Sigmoid colon (tissue), 7 donors: ENCODE results near the gene SEZ6L2. TPM values are rescaled to one million over a fixed set of nuclear protein-coding genes. Genes with fewer than 3 reads are reported as not detected.
A peak's percentile ranks its signal among the peaks of the same experiment; 100 is the strongest.
"Not testable (repeated sequence)": the region's sequence is repeated elsewhere in the genome, so short reads cannot be mapped to it uniquely, and the experiment has no call there.

Experiments
- DNase-seq: peaks from one replicate; pipeline ENCODE4 v3.0.0-alpha.2; 2019
- H3K27ac ChIP-seq, 4 donors: fragments of 200-600 bp; sonication (generic); one replicate each; pipeline ENCODE4 v1.5.1; 2016 to 2019; ENCODE audit warnings: mild to moderate bottlenecking in 1 of 4
- H3K27me3 ChIP-seq, 3 donors: fragments of 200-600 bp; sonication (generic); one replicate each; pipeline ENCODE4 v1.5.1; 2019; ENCODE audit warnings: mild to moderate bottlenecking in 1 of 3
- H3K36me3 ChIP-seq, 4 donors: fragments of 200-600 bp; sonication (generic); one replicate each; pipeline ENCODE4 v1.5.1; 2016 to 2019
- H3K4me1 ChIP-seq, 4 donors: fragments of 200-600 bp; sonication (generic); one replicate each; pipeline ENCODE4 v1.5.1; 2017 to 2019
- H3K4me3 ChIP-seq, 4 donors: fragments of 200-600 bp; sonication (generic); one replicate each; pipeline ENCODE4 v1.5.1; 2017 to 2019; ENCODE audit warnings: mild to moderate bottlenecking in 2 of 4, moderate library complexity in 1 of 4
- H3K9me3 ChIP-seq, 4 donors: fragments of 200-600 bp in 3 of 4; sonication (generic) in 3 of 4; one replicate each; pipeline versions ENCODE4 v1.5.1 to v1.6.1; 2013 to 2019
- EP300 ChIP-seq, 4 donors: sonication (generic); formaldehyde crosslinking; IDR thresholded peaks; one replicate each; pipeline ENCODE4 v1.6.1; 2017; ENCODE audit warnings: antibody characterized with exemption in 4 of 4
- POLR2A ChIP-seq, 2 donors: fragments of 450-650 bp; IDR thresholded peaks; one replicate each; pipeline ENCODE4 v1.6.1; 2016; ENCODE audit warnings: antibody characterized with exemption in 2 of 2, mild to moderate bottlenecking in 2 of 2, moderate library complexity in 2 of 2
- POLR2AphosphoS5 ChIP-seq, 4 donors: sonication (generic); formaldehyde crosslinking; IDR thresholded peaks; one replicate each; pipeline ENCODE4 v1.6.1; 2017; ENCODE audit warnings: antibody characterized with exemption in 4 of 4
- WGBS, 2 donors: extraction: QIAGEN DNeasy Blood & Tissue Kit; methylation state at CpG; one replicate each; pipeline ENCODE4 v1.1.7; 2013; 5-methylcytosine and 5-hydroxymethylcytosine counted together
- intact Hi-C: fragments of 100-400 bp; cut with DNase I; formaldehyde crosslinking; loops from one replicate; pipeline ENCODE4 v1.15.1; 2023
- polyA plus RNA-seq, 3 donors: library from polyadenylated mRNA; stranded (reverse); fragments of 200-250 nt; gene quantifications; one replicate each; pipeline ENCODE4 v1.2.3, GENCODE V29; 2013
- total RNA-seq, 4 donors: library from RNA; depleted of rRNA; stranded (reverse); fragments of >200 nt; gene quantifications; one replicate each; pipeline ENCODE4 v1.1.0, GENCODE V29; 2016
- TF ChIP-seq, protein P1 (sequence below), 4 experiments: fragments of 450-650 bp in 3 of 4; fragments of 200-600 bp in 1 of 4; IDR thresholded peaks; one replicate each; pipeline ENCODE4 v1.5.1; 2016 to 2019; ENCODE audit warnings: antibody characterized with exemption in 4 of 4, mild to moderate bottlenecking in 3 of 4, moderate library complexity in 2 of 4
- donor health status: healthy with polysubstance abuse.
- donor health status: Bipolar disorder and iron deficiency.
- donor health status: healthy.

SEZ6L2 gene
- 1 to 10 TPM in 3 of 4 donors, under 1 TPM in 1; 0.66 to 9.1 (median 1.4) TPM for total RNA-seq
- 1 to 10 TPM in 2 of 3 donors, under 1 TPM in 1; 0.60 to 6.2 (median 1.6) TPM for polyA plus RNA-seq

DNA sequence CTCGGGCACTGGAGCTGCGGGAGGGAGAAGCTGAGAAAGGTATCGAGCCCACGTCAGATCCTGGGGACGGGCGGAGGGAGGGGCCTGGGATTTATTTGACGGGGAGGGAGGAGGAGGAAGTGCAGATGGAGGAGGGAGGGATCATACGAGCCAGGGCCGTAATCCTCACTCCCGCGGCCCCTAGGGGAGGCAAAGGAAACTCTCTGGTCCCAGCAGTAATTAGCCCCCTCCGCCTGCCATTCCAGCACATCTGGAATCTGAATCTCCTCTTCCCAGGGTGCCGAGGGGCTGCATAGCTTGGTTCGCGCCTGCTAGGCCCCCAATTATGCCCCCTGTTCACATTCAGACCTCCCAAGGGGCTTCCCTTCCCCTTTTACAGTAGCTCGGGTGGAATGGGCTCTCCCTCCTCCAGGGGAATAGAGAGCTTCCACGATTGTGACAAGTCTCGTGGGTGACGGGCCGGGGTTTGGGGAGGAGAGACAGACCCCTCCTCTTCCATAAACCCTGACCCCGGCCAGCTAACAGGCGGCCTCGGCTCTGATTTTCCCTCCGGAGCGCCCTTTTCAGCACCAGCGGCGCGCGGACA, at the start of gene SEZ6L2:
Gene SEZ6L2, minus strand, starts transcription at position 35 of the 586 bp plus-strand sequence. CDS start 531 bp downstream, outside the sequence.
- WGBS, 2 donors: 1 to 2% methylated on average over 29 of the region's 29 CpGs
- H3K27me3 ChIP-seq: peaks cover 12 to 40% (median 26%) of the 10 kb centered on the region in 3 donors
- TF ChIP-seq POLR2AphosphoS5 (IDR thresholded peaks at IDR 0.05): no peak
- no peak for TF ChIP-seq EP300 (IDR thresholded peaks at IDR 0.05)
- no peak for TF ChIP-seq POLR2A (IDR thresholded peaks at IDR 0.05)
- TF ChIP-seq, protein P1, sequence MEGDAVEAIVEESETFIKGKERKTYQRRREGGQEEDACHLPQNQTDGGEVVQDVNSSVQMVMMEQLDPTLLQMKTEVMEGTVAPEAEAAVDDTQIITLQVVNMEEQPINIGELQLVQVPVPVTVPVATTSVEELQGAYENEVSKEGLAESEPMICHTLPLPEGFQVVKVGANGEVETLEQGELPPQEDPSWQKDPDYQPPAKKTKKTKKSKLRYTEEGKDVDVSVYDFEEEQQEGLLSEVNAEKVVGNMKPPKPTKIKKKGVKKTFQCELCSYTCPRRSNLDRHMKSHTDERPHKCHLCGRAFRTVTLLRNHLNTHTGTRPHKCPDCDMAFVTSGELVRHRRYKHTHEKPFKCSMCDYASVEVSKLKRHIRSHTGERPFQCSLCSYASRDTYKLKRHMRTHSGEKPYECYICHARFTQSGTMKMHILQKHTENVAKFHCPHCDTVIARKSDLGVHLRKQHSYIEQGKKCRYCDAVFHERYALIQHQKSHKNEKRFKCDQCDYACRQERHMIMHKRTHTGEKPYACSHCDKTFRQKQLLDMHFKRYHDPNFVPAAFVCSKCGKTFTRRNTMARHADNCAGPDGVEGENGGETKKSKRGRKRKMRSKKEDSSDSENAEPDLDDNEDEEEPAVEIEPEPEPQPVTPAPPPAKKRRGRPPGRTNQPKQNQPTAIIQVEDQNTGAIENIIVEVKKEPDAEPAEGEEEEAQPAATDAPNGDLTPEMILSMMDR (IDR thresholded peaks at IDR 0.05): no peak

DNA sequence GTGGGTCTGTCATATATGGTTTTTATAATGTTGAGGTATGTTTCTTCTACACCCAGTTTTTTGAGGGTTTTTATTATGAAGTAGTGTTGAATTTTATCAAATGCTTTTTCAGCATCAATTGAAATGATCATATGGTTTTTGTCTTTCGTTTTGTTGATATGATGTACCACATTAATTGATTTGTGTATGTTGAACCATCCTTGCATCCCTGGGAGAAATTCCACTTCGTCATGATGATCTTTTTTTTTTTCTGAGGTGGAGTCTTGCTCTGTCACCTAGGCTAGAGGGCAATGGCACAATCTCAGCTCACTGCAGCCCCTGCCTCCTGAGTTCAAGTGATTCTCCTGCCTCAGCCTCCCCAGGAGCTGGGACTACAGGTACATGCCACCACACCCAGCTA, 48.5 kb upstream of the SEZ6L2 start:
- Histone ChIP-seq H3K4me3 (no peak overlapping the region), H3K9me3 (no peaks in the 10 kb centered on the region), H3K27me3 (no peaks in the 10 kb centered on the region), H3K4me1 (peaks cover 0 to 16% (median 5%) of the 10 kb centered on the region in 4 donors), H3K27ac (no peak overlapping the region), H3K36me3 (no peaks in the 10 kb centered on the region)
- 84 to 90% methylated on average over 2 of the region's 2 CpGs for WGBS, 2 donors
- DNase-seq: no peak
- intact Hi-C loops: no loop called here
- TF ChIP-seq, protein P1 (IDR thresholded peaks at IDR 0.05): no peak
- TF ChIP-seq EP300 (IDR thresholded peaks at IDR 0.05) (no peak), POLR2A (IDR thresholded peaks at IDR 0.05) (no peak), POLR2AphosphoS5 (IDR thresholded peaks at IDR 0.05) (no peak)

More for the DNA sequence above, at the start of gene SEZ6L2:
- intact Hi-C loops: loop anchor here (2.0 kb wide), 1 partner anchor 25 kb away; no protein-coding TSS in a partner anchor
- DNase-seq: no peak
- H3K9me3 ChIP-seq: no peaks in the 10 kb centered on the region
- no peak within 1 kb of the TSS for H3K27ac ChIP-seq
- no peaks in the 10 kb centered on the region for H3K36me3 ChIP-seq
- H3K4me3 ChIP-seq: peak within 1 kb of the TSS; percentile 24 to 56 (median 50)
- peaks cover 0 to 20% (median 13%) of the 10 kb centered on the region in 4 donors for H3K4me1 ChIP-seq

DNA sequence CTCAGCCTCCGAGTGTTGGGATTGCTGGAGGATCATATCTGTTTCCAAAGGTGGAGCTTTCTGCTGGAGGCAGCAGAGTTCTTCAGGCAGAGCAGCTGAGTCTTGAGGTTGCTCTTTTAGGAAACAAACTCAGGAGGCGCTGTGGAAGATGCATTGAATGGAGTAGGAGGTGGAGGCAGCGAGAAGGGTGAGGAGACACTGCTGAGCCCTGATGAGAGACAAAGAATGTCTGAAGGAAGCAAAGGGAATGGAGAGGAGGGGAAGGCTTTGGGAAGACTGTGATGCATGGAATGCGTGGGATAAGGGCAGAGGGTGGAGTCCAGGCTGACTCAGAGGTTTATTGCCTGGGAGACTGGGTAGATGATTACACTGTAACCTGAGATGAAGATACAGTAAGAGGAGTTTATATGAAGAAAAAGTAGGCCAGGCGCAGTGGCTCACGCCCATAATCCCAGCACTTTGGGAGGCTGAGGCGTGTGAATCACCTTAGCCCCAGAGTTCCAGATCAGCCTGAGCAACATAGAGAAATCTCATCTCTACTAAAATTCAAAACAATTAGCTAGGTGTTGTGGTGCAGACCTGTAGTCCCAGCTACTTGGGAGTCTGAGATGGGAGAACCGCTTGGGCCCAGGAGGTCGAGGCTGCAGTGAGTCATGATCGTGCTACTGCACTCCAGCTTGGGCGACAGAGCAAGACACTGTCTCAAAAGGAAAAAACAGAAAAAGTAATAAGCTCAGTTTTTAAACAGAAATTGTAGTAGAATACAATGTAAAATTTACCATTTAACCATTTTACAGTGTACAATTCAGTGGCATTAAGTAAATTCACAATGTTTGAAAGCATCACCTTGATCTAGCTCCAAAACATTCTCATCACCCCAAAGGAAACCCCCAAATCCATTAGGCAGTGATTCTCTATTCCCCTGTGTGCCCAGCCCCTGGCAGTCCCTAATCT, 44.8 kb upstream of the SEZ6L2 start:
- WGBS, 2 donors: 13 to 53% methylated on average over 11 of the region's 11 CpGs
- no peaks in the 10 kb centered on the region for H3K27me3 ChIP-seq
- peaks cover 0 to 16% (median 5%) of the 10 kb centered on the region in 4 donors for H3K4me1 ChIP-seq
- no peaks in the 10 kb centered on the region for H3K9me3 ChIP-seq
- no peak overlapping the region for H3K4me3 ChIP-seq
- no peaks in the 10 kb centered on the region for H3K36me3 ChIP-seq
- TF ChIP-seq EP300 (IDR thresholded peaks at IDR 0.05): no peak
- TF ChIP-seq, protein P1 (IDR thresholded peaks at IDR 0.05): no peak
- no peak for TF ChIP-seq POLR2AphosphoS5 (IDR thresholded peaks at IDR 0.05)
- TF ChIP-seq POLR2A (IDR thresholded peaks at IDR 0.05): no peak
- DNase-seq: peak; percentile 72
- H3K27ac ChIP-seq: peak overlapping the region; percentile 33 to 65 (median 61)
- intact Hi-C loops: no loop called here

DNA sequence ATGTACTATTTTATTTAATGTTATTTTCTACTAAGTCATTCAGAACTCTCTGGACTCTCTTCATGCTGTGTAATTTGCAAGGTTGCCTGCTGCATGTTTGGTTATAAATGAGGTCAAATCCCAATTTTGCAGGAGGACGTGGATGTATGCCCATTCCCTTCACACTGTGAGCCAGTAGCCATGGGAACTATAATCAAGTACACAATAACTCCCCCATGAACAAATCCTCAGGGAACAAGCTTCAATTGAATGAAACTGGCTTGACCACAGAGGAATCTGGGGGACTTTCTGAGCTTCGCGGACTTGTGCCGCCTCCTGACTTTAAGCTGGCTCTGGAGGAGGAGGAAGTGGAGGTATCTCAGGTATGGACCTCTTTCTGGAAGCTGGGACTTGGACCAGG, 41.3 kb upstream of the SEZ6L2 start:
- TF ChIP-seq, protein P1 (IDR thresholded peaks at IDR 0.05): no peak
- TF ChIP-seq POLR2AphosphoS5 (IDR thresholded peaks at IDR 0.05): no peak
- H3K36me3 ChIP-seq: no peaks in the 10 kb centered on the region
- no peaks in the 10 kb centered on the region for H3K27me3 ChIP-seq
- H3K4me3 ChIP-seq: no peak overlapping the region
- intact Hi-C loops: no loop called here
- no peaks in the 10 kb centered on the region for H3K9me3 ChIP-seq
- 87 to 94% methylated on average over 4 of the region's 4 CpGs for WGBS, 2 donors
- no peak overlapping the region for H3K27ac ChIP-seq
- DNase-seq: no peak
- H3K4me1 ChIP-seq: peaks cover 0 to 16% (median 5%) of the 10 kb centered on the region in 4 donors

DNA sequence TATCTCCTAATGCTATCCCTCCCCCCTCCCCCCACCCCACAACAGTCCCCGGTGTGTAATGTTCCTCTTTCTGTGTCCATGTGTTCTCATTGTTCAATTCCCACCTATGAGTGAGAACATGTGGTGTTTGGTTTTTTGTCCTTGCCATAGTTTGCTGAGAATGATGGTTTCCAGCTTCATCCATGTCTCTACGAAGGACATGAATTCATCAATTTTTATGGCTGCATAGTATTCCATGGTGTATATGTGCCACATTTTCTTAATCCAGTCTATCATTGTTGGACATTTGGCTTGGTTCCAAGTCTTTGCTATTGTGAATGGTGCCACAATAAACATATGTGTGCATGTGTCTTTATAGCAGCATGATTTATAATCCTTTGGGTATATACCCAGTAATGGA, 32.4 kb upstream of the SEZ6L2 start:
- intact Hi-C loops, H3K36me3 ChIP-seq, H3K27me3 ChIP-seq, H3K4me1 ChIP-seq, H3K9me3 ChIP-seq, H3K4me3 ChIP-seq, H3K27ac ChIP-seq, DNase-seq: not testable (repeated sequence)
- WGBS, 2 donors: 93 to 94% methylated on average over 2 of the region's 2 CpGs
